ENCODE data around the gene NUTM1.
"Not testable (repeated sequence)": the region's sequence is repeated elsewhere in the genome, so short reads cannot be mapped to it uniquely, and the experiment has no call there.

The NUTM1 gene

DNA sequence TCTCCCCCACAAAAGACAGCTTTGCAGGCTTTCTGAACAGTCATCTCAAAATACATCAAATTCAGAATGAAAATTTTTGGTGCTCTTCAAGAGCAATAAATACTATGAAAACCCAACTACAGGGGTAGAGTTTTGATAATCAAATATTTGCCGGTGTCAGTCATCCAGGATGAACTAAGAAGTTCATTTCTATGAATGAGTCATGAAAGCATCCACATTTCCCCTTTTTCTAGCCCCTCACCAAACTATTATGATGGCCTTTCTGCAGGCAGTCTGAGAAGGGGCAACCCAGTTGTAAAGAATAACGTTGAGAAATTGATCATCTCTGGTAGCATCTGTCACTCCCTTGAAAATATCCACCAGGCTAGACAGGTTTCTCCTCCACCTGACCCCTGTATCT lies 27.0 kb downstream of the NUTM1 start:
- Histone ChIP-seq H3K36me3 (ENCODE audit: insufficient read depth) (no peaks in the 10 kb centered on the region), H4K20me1 (ENCODE audit: insufficient read depth) (no peaks in the 10 kb centered on the region), H3K27ac (no peak overlapping the region), H3K4me3 (IDR thresholded peaks at IDR 0.05; ENCODE audit: insufficient read depth, low read depth, low read length) (no peak overlapping the region), H2AFZ (ENCODE audit: low read depth) (no peak overlapping the region), H3K4me1 (ENCODE audit: low read depth, poor library complexity, severe bottlenecking) (peaks cover 6% of the 10 kb centered on the region), H3K79me2 (ENCODE audit: insufficient read depth, low read depth) (peaks cover 11% of the 10 kb centered on the region; the same call in 1 of the 2 replicates), H3K9ac (no peak overlapping the region), H3K4me2 (no peak overlapping the region), H3K27me3 (ENCODE audit: insufficient read depth, low read depth) (no peaks in the 10 kb centered on the region)
- TF ChIP-seq, protein P1, sequence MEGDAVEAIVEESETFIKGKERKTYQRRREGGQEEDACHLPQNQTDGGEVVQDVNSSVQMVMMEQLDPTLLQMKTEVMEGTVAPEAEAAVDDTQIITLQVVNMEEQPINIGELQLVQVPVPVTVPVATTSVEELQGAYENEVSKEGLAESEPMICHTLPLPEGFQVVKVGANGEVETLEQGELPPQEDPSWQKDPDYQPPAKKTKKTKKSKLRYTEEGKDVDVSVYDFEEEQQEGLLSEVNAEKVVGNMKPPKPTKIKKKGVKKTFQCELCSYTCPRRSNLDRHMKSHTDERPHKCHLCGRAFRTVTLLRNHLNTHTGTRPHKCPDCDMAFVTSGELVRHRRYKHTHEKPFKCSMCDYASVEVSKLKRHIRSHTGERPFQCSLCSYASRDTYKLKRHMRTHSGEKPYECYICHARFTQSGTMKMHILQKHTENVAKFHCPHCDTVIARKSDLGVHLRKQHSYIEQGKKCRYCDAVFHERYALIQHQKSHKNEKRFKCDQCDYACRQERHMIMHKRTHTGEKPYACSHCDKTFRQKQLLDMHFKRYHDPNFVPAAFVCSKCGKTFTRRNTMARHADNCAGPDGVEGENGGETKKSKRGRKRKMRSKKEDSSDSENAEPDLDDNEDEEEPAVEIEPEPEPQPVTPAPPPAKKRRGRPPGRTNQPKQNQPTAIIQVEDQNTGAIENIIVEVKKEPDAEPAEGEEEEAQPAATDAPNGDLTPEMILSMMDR (conservative IDR thresholded peaks at IDR 0.05; ENCODE audit: low read depth, low read length): no peak

DNA sequence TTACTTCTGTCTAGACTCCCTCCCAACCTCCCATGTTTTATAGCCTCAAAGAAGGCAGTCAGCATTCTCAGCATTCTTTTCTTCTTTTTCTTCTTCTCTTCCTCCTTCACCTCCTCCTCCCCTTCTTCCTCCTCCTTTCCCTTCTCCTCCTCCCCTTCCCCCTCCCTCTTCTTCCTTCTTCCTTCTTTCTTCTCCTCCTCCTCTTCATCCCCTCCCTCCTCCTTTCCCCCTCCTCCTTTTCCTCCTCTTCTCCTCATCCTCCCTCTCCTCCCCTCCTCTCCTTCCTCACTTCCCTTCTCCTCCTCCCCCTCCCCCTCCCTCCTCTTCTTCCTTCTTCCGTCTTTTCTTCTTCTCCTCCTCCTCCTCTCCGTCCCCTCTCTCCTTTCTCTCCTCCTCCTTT lies 27.5 kb downstream of the NUTM1 start:
- Histone ChIP-seq H3K36me3 (ENCODE audit: insufficient read depth) (no peaks in the 10 kb centered on the region), H3K4me1 (ENCODE audit: low read depth, poor library complexity, severe bottlenecking) (peaks cover under 1% of the 10 kb centered on the region), H4K20me1 (ENCODE audit: insufficient read depth) (no peaks in the 10 kb centered on the region), H3K27ac (no peak overlapping the region), H3K9ac (no peak overlapping the region), H3K27me3 (ENCODE audit: insufficient read depth, low read depth) (no peaks in the 10 kb centered on the region), H2AFZ (ENCODE audit: low read depth) (no peak overlapping the region), H3K4me3 (IDR thresholded peaks at IDR 0.05; ENCODE audit: insufficient read depth, low read depth, low read length) (no peak overlapping the region), H3K79me2 (ENCODE audit: insufficient read depth, low read depth) (peaks cover 6% of the 10 kb centered on the region; the same call in 1 of the 2 replicates), H3K4me2 (no peak overlapping the region)
- TF ChIP-seq, protein P1 (conservative IDR thresholded peaks at IDR 0.05; ENCODE audit: low read depth, low read length): no peak

GRCh38 chr15:34373951-34374350 lies 30.8 kb downstream of the NUTM1 start:
- Histone ChIP-seq H2AFZ (ENCODE audit: low read depth) (no peak overlapping the region), H3K4me2 (no peak overlapping the region), H3K4me1 (ENCODE audit: low read depth, poor library complexity, severe bottlenecking) (no peaks in the 10 kb centered on the region), H3K27me3 (ENCODE audit: insufficient read depth, low read depth) (no peaks in the 10 kb centered on the region), H3K9ac (no peak overlapping the region), H3K4me3 (IDR thresholded peaks at IDR 0.05; ENCODE audit: insufficient read depth, low read depth, low read length) (no peak overlapping the region), H3K79me2 (ENCODE audit: insufficient read depth, low read depth) (no peaks in the 10 kb centered on the region), H3K36me3 (ENCODE audit: insufficient read depth) (no peaks in the 10 kb centered on the region), H3K27ac (no peak overlapping the region), H4K20me1 (ENCODE audit: insufficient read depth) (no peaks in the 10 kb centered on the region)
- TF ChIP-seq, protein P1 (conservative IDR thresholded peaks at IDR 0.05; ENCODE audit: low read depth, low read length): no peak

DNA sequence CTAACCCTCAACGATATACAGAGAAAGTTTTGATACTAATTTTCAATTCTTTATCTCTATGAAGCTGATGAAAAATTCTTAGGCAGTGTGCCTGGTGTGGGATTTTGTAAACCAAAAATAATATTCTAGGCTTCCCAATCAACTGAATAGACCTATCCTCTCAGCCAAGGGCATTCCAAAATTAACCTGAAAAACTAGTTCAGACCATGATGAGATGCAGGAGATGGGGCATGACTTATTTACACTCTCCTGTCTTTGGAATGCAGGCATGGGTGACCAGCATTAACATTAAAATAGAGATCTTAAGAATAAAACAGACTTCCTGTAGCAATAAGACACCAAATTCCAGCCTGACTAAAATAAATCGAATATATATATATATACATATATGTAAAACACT lies 31.7 kb downstream of the NUTM1 start:
- Histone ChIP-seq H3K4me3 (IDR thresholded peaks at IDR 0.05; ENCODE audit: insufficient read depth, low read depth, low read length) (no peak overlapping the region), H3K79me2 (ENCODE audit: insufficient read depth, low read depth) (no peaks in the 10 kb centered on the region), H3K9ac (no peak overlapping the region), H4K20me1 (ENCODE audit: insufficient read depth) (no peaks in the 10 kb centered on the region), H2AFZ (ENCODE audit: low read depth) (no peak overlapping the region), H3K27me3 (ENCODE audit: insufficient read depth, low read depth) (no peaks in the 10 kb centered on the region), H3K36me3 (ENCODE audit: insufficient read depth) (no peaks in the 10 kb centered on the region), H3K27ac (no peak overlapping the region), H3K4me2 (no peak overlapping the region), H3K4me1 (ENCODE audit: low read depth, poor library complexity, severe bottlenecking) (no peaks in the 10 kb centered on the region)
- TF ChIP-seq, protein P1 (conservative IDR thresholded peaks at IDR 0.05; ENCODE audit: low read depth, low read length): no peak

DNA sequence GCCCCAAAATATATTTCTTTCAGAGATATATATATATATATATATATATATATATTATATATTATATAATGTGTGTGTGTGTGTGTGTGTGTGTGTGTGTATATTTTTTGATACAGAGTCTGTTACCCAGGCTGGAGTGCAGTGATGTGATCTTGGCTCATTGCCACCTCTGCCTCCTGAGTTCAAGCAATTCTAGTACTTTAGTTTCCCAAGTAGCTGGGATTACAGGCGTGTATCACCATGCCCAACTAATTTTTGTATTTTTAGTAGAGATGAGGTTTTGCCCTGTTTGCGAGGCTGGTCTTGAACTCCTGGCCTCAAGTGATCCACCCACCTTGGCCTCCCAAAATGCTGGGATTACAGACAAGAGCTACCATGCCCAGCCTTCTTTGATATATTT lies 32.4 kb downstream of the NUTM1 start:
- H3K36me3 ChIP-seq (ENCODE audit: insufficient read depth); H3K27ac ChIP-seq; H2AFZ ChIP-seq (ENCODE audit: low read depth); H3K9ac ChIP-seq; H4K20me1 ChIP-seq (ENCODE audit: insufficient read depth); H3K4me2 ChIP-seq; H3K4me1 ChIP-seq (ENCODE audit: low read depth, poor library complexity, severe bottlenecking); H3K4me3 ChIP-seq (IDR thresholded peaks at IDR 0.05; ENCODE audit: insufficient read depth, low read depth, low read length); H3K79me2 ChIP-seq (ENCODE audit: insufficient read depth, low read depth); H3K27me3 ChIP-seq (ENCODE audit: insufficient read depth, low read depth): not testable (repeated sequence)

All from KMS-11 (cell line).